Kidney epithelial cell (primary cell): ENCODE data around the gene CNGA4. TPM values are rescaled to one million over a fixed set of nuclear protein-coding genes. Genes with fewer than 3 reads are reported as not detected.
"Not testable (repeated sequence)": the region's sequence is repeated elsewhere in the genome, so short reads cannot be mapped to it uniquely, and the experiment has no call there.

Experiments used
- DNase-seq: peaks from one replicate; pipeline ENCODE4 v3.0.0-alpha.2; 2010; ENCODE audit warnings: low read depth
- H3K27me3 ChIP-seq: 2 replicates; pipeline ENCODE4 v1.6.0; 2011; ENCODE audit warnings: low read length; ENCODE audit not compliant: control insufficient read depth, insufficient read depth
- H3K36me3 ChIP-seq: 2 replicates; pipeline ENCODE4 v1.5.1; 2011; ENCODE audit warnings: low read length; ENCODE audit not compliant: control insufficient read depth, insufficient read depth
- H3K4me3 ChIP-seq: 2 replicates; pipeline ENCODE4 v1.5.1; 2011; ENCODE audit warnings: low read depth, mild to moderate bottlenecking, control low read depth, low read length
- CTCF ChIP-seq: IDR thresholded peaks from 2 replicates; pipeline ENCODE4 v1.5.1; 2011; ENCODE audit warnings: mild to moderate bottlenecking, moderate library complexity, low read length, control low read depth, inconsistent platforms; ENCODE audit not compliant: insufficient read depth, poor library complexity, severe bottlenecking
- total RNA-seq: library from RNA; depleted of rRNA; stranded (reverse); fragments of >200 nt; gene quantifications from 2 replicates; pipeline ENCODE4 v1.2.3, GENCODE V29; 2015

CNGA4 gene
- total RNA-seq, 1 donor from 2014 or later = 0.54 TPM

GRCh38 chr11:6270584-6271246, 31.8 kb downstream of the CNGA4 start:
- no peak overlapping the region for H3K4me3 ChIP-seq
- DNase-seq = no peak
- no peak for TF ChIP-seq CTCF
- peaks cover 2% of the 10 kb centered on the region for H3K27me3 ChIP-seq
- no peaks in the 10 kb centered on the region for H3K36me3 ChIP-seq

GRCh38 chr11:6271598-6271997, 32.7 kb downstream of the CNGA4 start:
- H3K27me3 ChIP-seq = peaks cover 2% of the 10 kb centered on the region
- no peaks in the 10 kb centered on the region for H3K36me3 ChIP-seq
- H3K4me3 ChIP-seq = no peak overlapping the region
- no peak for TF ChIP-seq CTCF
- DNase-seq = no peak

DNA sequence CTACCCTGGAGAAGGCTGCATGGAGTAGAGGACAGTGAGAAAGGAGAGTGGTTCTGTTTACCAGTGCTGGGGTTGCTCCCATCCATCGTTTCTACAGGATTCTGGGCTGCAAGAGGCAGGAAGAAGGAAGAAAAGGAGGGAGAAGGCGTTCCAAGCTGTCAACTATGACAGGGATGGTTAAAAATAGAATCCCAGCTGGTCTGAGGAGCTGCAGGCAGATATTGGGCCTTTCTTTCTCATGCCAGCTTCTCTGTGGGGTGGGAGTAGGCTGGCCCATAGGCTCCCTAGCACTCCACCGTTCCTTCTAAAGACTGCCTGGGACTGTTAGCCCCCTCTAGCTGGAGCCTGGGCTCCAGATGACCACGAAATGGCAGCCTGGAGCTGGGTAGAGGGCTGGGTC, 34.3 kb downstream of the CNGA4 start:
- no peaks in the 10 kb centered on the region for H3K36me3 ChIP-seq

DNA sequence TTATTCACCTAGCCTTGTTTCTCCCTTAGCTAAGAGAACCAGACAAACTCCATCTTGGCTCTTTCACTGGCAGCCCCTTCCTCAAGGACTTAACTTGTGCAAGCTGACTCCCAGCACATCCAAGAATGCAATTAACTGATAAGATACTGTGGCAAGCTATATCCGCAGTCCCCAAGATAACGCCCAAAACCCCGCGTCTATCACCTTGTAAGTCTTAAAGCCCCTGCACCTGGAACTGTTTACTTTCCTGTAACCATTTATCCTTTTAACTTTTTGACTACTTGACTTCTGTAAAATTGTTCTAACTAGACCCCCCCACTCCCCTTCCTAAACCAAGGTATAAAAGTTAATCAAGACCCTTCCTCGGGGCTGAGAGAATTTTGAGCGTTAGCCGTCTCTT, 41.9 kb downstream of the CNGA4 start:
- not testable (repeated sequence) for H3K27me3 ChIP-seq, H3K36me3 ChIP-seq, DNase-seq, H3K4me3 ChIP-seq

More for the DNA sequence above, 34.3 kb downstream of the CNGA4 start:
- no peak for DNase-seq
- Histone ChIP-seq H3K27me3 (peaks cover 2% of the 10 kb centered on the region), H3K4me3 (no peak overlapping the region)
- no peak for TF ChIP-seq CTCF

DNA sequence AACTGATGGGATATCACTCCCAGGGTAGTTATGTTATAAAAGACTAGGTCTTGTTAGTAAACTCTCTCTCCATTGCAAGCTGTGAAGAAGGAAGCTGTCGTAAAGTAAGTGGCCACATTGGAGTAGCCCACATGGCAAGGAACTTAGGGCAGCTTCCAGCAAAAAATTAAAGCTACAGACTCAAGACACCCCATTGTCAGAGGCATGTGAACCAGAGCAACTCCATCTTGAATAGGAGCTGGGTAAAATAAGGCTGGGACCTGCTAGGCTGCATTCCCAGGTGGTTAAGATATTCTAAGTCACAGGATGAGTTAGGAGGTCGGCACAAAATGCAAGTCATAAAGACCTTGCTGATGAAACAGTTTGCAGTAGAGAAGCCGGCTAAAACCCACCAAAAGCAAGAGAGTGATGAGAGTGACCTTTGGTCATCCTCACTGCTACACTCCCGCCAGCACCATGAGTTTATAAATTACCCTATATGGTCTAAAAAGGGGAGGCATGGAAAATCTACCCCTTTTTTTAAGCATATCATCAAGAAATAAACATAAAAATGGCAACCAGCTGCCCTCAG, 44.6 kb downstream of the CNGA4 start:
- Histone ChIP-seq H3K4me3 (no peak overlapping the region), H3K36me3 (no peaks in the 10 kb centered on the region)

DNA sequence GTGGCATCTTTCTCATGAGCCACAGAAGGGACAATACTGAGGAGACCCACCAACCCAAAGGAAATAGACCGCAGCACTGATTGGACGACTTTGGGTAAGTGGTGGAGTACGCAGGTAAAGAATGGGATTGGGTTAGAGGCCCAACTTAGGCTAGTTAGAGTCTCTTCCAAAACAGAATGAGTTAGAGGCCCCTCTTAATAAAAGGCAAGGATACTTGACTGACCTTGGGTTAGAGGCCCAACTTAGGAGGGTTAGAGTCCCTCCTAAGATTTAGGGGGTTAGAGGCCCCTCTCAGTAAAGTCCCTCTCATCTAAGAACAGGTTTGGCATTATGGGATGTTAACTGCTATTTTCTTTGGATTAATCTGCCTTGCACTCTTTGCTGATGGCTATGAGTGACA, 45.4 kb downstream of the CNGA4 start:
- no peak for TF ChIP-seq CTCF

More for the DNA sequence above, 44.6 kb downstream of the CNGA4 start:
- H3K27me3 ChIP-seq = no peaks in the 10 kb centered on the region
- TF ChIP-seq CTCF = no peak
- no peak for DNase-seq

More for the DNA sequence above, 45.4 kb downstream of the CNGA4 start:
- no peak for DNase-seq
- no peak overlapping the region for H3K4me3 ChIP-seq
- no peaks in the 10 kb centered on the region for H3K27me3 ChIP-seq
- no peaks in the 10 kb centered on the region for H3K36me3 ChIP-seq
